K562 (cell line): ENCODE data around the gene ADORA1. TPM values are rescaled to one million over a fixed set of nuclear protein-coding genes. Genes with fewer than 3 reads are reported as not detected.

Experiments
- ATAC-seq: fragments of 200-7000 bp; cut with Tn5 transposase; 3 replicates; pipeline ENCODE4 v1.9.1; 2020; ENCODE audit warnings: moderate library complexity
- BruUV-seq: library from RNA; stranded (reverse); fragments of 400-500 nt; replicated peaks from 2 replicates; lab custom pipeline; 2021; lab: Mats Ljungman, UMichigan
- CTCF ChIA-PET: fragments of 300-600 bp; formaldehyde crosslinking; extraction: SDS; loops from one replicate; lab custom pipeline; 2021; ENCODE audit warnings: low intra/inter-chr PET ratio; lab: Yijun Ruan, JAX
- POLR2A ChIA-PET: fragments of 300-600, 350-650 bp; sonication (Branson Sonifier 250); formaldehyde crosslinking; extraction: SDS; loops from one replicate; lab custom pipeline; 2021; ENCODE audit warnings: antibody characterized with exemption, inconsistent platforms; lab: Yijun Ruan, JAX
- DNase-seq, 4 experiments: peaks; one replicate each; pipeline versions ENCODE4 v3.0.0 to v3.0.0-alpha.2; 2011 to 2018; ENCODE audit warnings: low spot score in 3 of 4, mixed read lengths in 3 of 4; ENCODE audit errors: extremely low read depth in 1 of 4
- FAIRE-seq: peaks from 2 replicates; lab custom pipeline; 2011; peaks lifted over from hg19 to GRCh38; lab: Jason Lieb, UNC
- H2AFZ ChIP-seq: 2 replicates; pipeline ENCODE4 v1.6.0; 2011; ENCODE audit warnings: low read depth, low read length, control low read depth, inconsistent platforms
- H3K27ac ChIP-seq: fragments of 200-600 bp; 3 replicates; pipeline ENCODE4 v1.8.0; 2011; ENCODE audit warnings: low read depth, mild to moderate bottlenecking, control low read depth, inconsistent platforms, low read length, moderate library complexity, mixed read lengths; ENCODE audit errors: extremely low read depth
- H3K27me3 ChIP-seq, 2 experiments: fragments of 300-600 bp in 1 of 2; 2 replicates in 1 of 2; 3 replicates in 1 of 2; pipeline versions ENCODE4 v1.6.0 to v1.8.0; 2011; ENCODE audit warnings: inconsistent platforms in 2 of 2, low read length in 2 of 2, mild to moderate bottlenecking in 1 of 2, mixed read lengths in 1 of 2, moderate library complexity in 1 of 2; ENCODE audit not compliant: control insufficient read depth in 2 of 2, insufficient read depth in 2 of 2
- H3K36me3 ChIP-seq: fragments of 300-600 bp; 3 replicates; pipeline ENCODE4 v1.8.0; 2011; ENCODE audit warnings: mild to moderate bottlenecking, low read length, inconsistent platforms; ENCODE audit not compliant: control insufficient read depth, insufficient read depth
- H3K4me1 ChIP-seq, 2 experiments: fragments of 200-600 bp in 1 of 2; replicated peaks in 1 of 2; 2 replicates in 1 of 2; 3 replicates in 1 of 2; pipeline versions ENCODE4 v1.5.1 to v1.8.0; 2011; ENCODE audit warnings: inconsistent platforms in 2 of 2, low read length in 2 of 2, mild to moderate bottlenecking in 1 of 2, mixed read lengths in 1 of 2, moderate library complexity in 1 of 2; ENCODE audit not compliant: control insufficient read depth in 2 of 2, insufficient read depth in 2 of 2
- H3K4me2 ChIP-seq: 2 replicates; pipeline ENCODE4 v1.6.1; 2011; ENCODE audit warnings: low read length, control low read depth, inconsistent platforms, mixed read lengths; ENCODE audit not compliant: insufficient read depth
- H3K4me3 ChIP-seq: fragments of 200-600 bp; sonication (generic), shearing (Covaris generic); 2 replicates; pipeline ENCODE4 v1.5.1; 2016; ENCODE audit warnings: control low read depth, inconsistent platforms
- H3K79me2 ChIP-seq: fragments of 200-600 bp; 3 replicates; pipeline ENCODE4 v1.8.0; 2011; ENCODE audit warnings: low read length, inconsistent platforms; ENCODE audit not compliant: control insufficient read depth, insufficient read depth
- H3K9ac ChIP-seq, 2 experiments: 2 replicates each; pipeline versions ENCODE4 v1.6.0 to v1.6.1; 2011; ENCODE audit warnings: low read depth in 2 of 2, low read length in 2 of 2, control low read depth in 1 of 2, inconsistent platforms in 1 of 2, mild to moderate bottlenecking in 1 of 2, mixed read lengths in 1 of 2; ENCODE audit not compliant: insufficient read depth in 1 of 2
- H3K9me1 ChIP-seq: one replicate; pipeline ENCODE4 v1.6.0; 2011; ENCODE audit warnings: inconsistent platforms, mild to moderate bottlenecking, low read length, moderate library complexity; ENCODE audit not compliant: control insufficient read depth, insufficient read depth
- H3K9me3 ChIP-seq: replicated peaks from 2 replicates; pipeline ENCODE4 v1.5.1; 2011; ENCODE audit warnings: low read depth, low read length, inconsistent platforms; ENCODE audit not compliant: control insufficient read depth, insufficient read depth
- H4K20me1 ChIP-seq: replicated peaks from 2 replicates; pipeline ENCODE4 v1.6.1; 2011; ENCODE audit warnings: low read length, inconsistent platforms, mixed read lengths; ENCODE audit not compliant: control insufficient read depth, insufficient read depth
- FOXP1 ChIP-seq: sonication (generic); formaldehyde crosslinking; IDR thresholded peaks from 2 replicates; pipeline ENCODE4 v1.8.0; 2022; ENCODE audit warnings: mild to moderate bottlenecking, missing genetic modification reagents
- MYNN ChIP-seq, 2 experiments: sonication (generic); formaldehyde crosslinking in 1 of 2; IDR thresholded peaks; 2 replicates each; pipeline versions ENCODE4 v1.5.0 to v1.6.1; 2016 to 2020; ENCODE audit warnings: antibody characterized with exemption in 1 of 2, missing genetic modification reagents in 1 of 2
- ZNF124 ChIP-seq: sonication (generic); formaldehyde crosslinking; IDR thresholded peaks from 2 replicates; pipeline ENCODE4 v1.8.1; 2022; ENCODE audit warnings: missing genetic modification reagents
- WGBS: fragments of 100-300 bp; shearing (Covaris generic); methylation state at CpG from one replicate; pipeline ENCODE4 v1.1.6; 2016; ENCODE audit warnings: low coverage, mixed read lengths; ENCODE audit not compliant: insufficient coverage; ENCODE audit errors: missing lambda C conversion rate; 5-methylcytosine and 5-hydroxymethylcytosine counted together
- in situ Hi-C: fragments of 300-500 bp; cut with MboI; formaldehyde crosslinking; loops from 4 replicates; pipeline ENCODE4 v1.15.0; 2018; ENCODE audit warnings: inconsistent platforms, mixed read lengths
- intact Hi-C: fragments of 100-400 bp; cut with micrococcal nuclease; formaldehyde crosslinking; loops from 2 replicates; pipeline ENCODE4 v1.14.2; 2022
- polyA plus RNA-seq, 8 experiments: library from polyadenylated mRNA; depleted of rRNA in 4 of 8; stranded (reverse) in 5 of 8; unstranded in 3 of 8; fragments of >200 nt; fragmentation: Nextera tagmentation in 2 of 8; fragmentation: Illumina TruSeq in 1 of 8; extraction: Ambion mirVana in 2 of 8; extraction: Trizol in 1 of 8; gene quantifications; 2 replicates each; pipeline versions ENCODE4 v1.2.1 to v1.2.3, GENCODE V29; 2011 to 2014; ENCODE audit warnings: inconsistent platforms in 1 of 8, missing spikeins in 1 of 8
- total RNA-seq, 7 experiments: library from RNA; depleted of rRNA in 6 of 7; stranded (reverse); fragments of >200 nt in 6 of 7; fragmentation: Illumina TruSeq in 2 of 7; extraction: Trizol in 2 of 7; gene quantifications; 2 replicates each; pipeline versions ENCODE4 v1.2.1 to v1.2.3, GENCODE V29; 2011 to 2021; ENCODE audit warnings: low replicate concordance in 1 of 7
- TF ChIP-seq, protein P1 (sequence below): fragments of 450-650 bp; formaldehyde crosslinking; IDR thresholded peaks from 2 replicates; pipeline ENCODE4 v1.4.0; 2020; ENCODE audit warnings: mild to moderate bottlenecking, mixed read lengths

ADORA1 gene
- total and polyA plus RNA-seq, 9 of the 15 experiments (the other 6 are each of a cell fraction or from before 2014, with no cell fraction given), result not detected

DNA sequence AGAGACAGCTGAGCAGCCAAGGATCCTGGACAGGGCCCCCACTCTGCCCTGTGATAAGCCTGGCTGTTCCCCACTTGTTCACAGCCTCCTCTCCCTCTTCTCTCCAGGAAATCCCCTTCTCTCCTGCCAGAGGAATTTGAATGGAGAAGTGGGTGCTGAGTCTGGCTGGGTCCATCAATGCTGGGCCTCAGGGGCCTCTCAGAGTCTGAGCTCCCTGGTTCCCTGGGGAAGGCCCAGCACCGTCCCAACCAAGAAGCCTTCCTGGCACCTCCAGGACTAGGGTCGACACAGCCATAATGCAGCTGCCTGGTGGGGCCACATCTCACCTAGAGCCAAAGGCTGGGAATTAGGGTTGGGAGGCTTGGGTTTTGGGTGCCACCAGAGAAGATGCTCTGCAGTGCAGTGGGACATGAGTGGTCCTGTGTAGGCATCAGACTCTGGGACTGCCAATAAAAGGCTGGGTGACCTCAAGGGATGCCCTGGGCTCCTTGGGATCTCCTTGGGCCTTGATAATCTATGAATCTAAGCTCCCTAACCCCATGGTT lies 45.6 kb downstream of the ADORA1 start:
- Histone ChIP-seq H3K27ac (no peak overlapping the region), H3K4me1 (peaks cover 0 to 8% of the 10 kb centered on the region in 2 experiments; a peak in 1 of 5 replicates), H3K79me2 (no peaks in the 10 kb centered on the region), H3K9me1 (no peaks in the 10 kb centered on the region), H3K9me3 (no peaks in the 10 kb centered on the region), H3K4me3 (no peak overlapping the region), H3K36me3 (no peaks in the 10 kb centered on the region), H3K4me2 (no peak overlapping the region), H3K27me3 (peaks cover 9 to 69% of the 10 kb centered on the region in 2 experiments; a peak in 4 of 5 replicates), H3K9ac (no peak overlapping the region), H2AFZ (no peak overlapping the region), H4K20me1 (peaks cover 29% of the 10 kb centered on the region; the same call in 1 of the 2 replicates)
- intact Hi-C loops (no loop called here), in situ Hi-C loops (no loop called here)
- ChIA-PET POLR2A (interaction anchor here (0.6 to 1.5 kb wide), 5 partner anchors 9 to 229 kb away, joined by 3 to 6 read pairs (median 3); no protein-coding TSS in a partner anchor), CTCF (interaction anchor here (0.9 to 3.5 kb wide), 3 partner anchors 55 to 246 kb away, joined by 3 to 27 read pairs (median 12); partner anchors contain the start of gene KLHL12)
- ATAC-seq (no peak), FAIRE-seq (no peak), DNase-seq (no peak)
- no TSS peak for BruUV-seq
- WGBS, result 0% methylated on average over 2 of the region's 2 CpGs
- no peak for TF ChIP-seq FOXP1
- no peak for TF ChIP-seq MYNN (IDR thresholded peaks at IDR 0.05)
- TF ChIP-seq MYNN (CRISPR knock-in tag; IDR thresholded peaks at IDR 0.05), result no peak
- no peak for TF ChIP-seq ZNF124 (CRISPR knock-in tag)
- TF ChIP-seq, protein P1, sequence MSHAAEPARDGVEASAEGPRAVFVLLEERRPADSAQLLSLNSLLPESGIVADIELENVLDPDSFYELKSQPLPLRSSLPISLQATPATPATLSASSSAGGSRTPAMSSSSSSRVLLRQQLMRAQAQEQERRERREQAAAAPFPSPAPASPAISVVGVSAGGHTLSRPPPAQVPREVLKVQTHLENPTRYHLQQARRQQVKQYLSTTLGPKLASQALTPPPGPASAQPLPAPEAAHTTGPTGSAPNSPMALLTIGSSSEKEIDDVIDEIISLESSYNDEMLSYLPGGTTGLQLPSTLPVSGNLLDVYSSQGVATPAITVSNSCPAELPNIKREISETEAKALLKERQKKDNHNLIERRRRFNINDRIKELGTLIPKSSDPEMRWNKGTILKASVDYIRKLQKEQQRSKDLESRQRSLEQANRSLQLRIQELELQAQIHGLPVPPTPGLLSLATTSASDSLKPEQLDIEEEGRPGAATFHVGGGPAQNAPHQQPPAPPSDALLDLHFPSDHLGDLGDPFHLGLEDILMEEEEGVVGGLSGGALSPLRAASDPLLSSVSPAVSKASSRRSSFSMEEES, result no peak
